HUDEP-2 (cell line): ENCODE measurements around the gene ARHGEF10L.

ENCODE experiments used
- DNase-seq, 76 experiments: peaks; one replicate each; lab custom pipeline; 2025; ENCODE audit not compliant: unreplicated experiment in 76 of 76; lab: John Stamatoyannopoulos, UW

The ARHGEF10L gene

GRCh38 chr1:17520473-17521319 lies 18.8 kb upstream of the ARHGEF10L start:
- DNase-seq: no peak

- DNase-seq: no peak
These were observed 17.4 kb upstream of the ARHGEF10L start for GRCh38 chr1:17521946-17522612.

- DNase-seq: no peak
These were observed 16.0 kb upstream of the ARHGEF10L start for GRCh38 chr1:17523321-17524041.

- no peak for DNase-seq
These were observed 14.9 kb upstream of the ARHGEF10L start for GRCh38 chr1:17524645-17525044.

GRCh38 chr1:17525996-17526686 lies 13.4 kb upstream of the ARHGEF10L start:
- DNase-seq: no peak

GRCh38 chr1:17527036-17527914 lies 12.2 kb upstream of the ARHGEF10L start:
- no peak for DNase-seq

- no peak for DNase-seq
These were observed 10.1 kb upstream of the ARHGEF10L start for GRCh38 chr1:17529381-17529780.

- DNase-seq: no peak
These were observed 8.2 kb upstream of the ARHGEF10L start for GRCh38 chr1:17531343-17531681.

- DNase-seq: no peak
These were observed 7.6 kb upstream of the ARHGEF10L start for GRCh38 chr1:17531682-17532487.

- DNase-seq: no peak
These were observed 6.3 kb upstream of the ARHGEF10L start for GRCh38 chr1:17533201-17533600.

- DNase-seq: no peak
These were observed 4.1 kb upstream of the ARHGEF10L start for GRCh38 chr1:17535300-17535936.

GRCh38 chr1:17538010-17538409 lies 1.5 kb upstream of the ARHGEF10L start:
- no peak for DNase-seq

- no peak for DNase-seq
These were observed 925 bp upstream of the ARHGEF10L start for GRCh38 chr1:17538428-17539117.

- no peak for DNase-seq
These were observed 401 bp upstream of the ARHGEF10L start for GRCh38 chr1:17539118-17539476.

GRCh38 chr1:17540255-17541001 lies 930 bp downstream of the ARHGEF10L start:
- no peak for DNase-seq

- no peak for DNase-seq
These were observed 3.1 kb downstream of the ARHGEF10L start for GRCh38 chr1:17542645-17543044.

- DNase-seq: no peak
These were observed 5.4 kb downstream of the ARHGEF10L start for GRCh38 chr1:17544776-17545350.
